Activated CD4-positive, CD25-positive, alpha-beta regulatory T cell treated with anti-CD3 and anti-CD28 coated beads, Interleukin-2, amount 50 U/mL, for 24 hours (primary cell): Measurements from ENCODE around the gene DGCR8.

Experiments
- ATAC-seq, 2 donors: fragments of 150-1000 bp; cut with Tn5 transposase; one replicate each; pipeline ENCODE4 v1.10.0; 2021; ENCODE audit warnings: mild to moderate bottlenecking in 1 of 2, moderate library complexity in 1 of 2

Gene DGCR8

DNA sequence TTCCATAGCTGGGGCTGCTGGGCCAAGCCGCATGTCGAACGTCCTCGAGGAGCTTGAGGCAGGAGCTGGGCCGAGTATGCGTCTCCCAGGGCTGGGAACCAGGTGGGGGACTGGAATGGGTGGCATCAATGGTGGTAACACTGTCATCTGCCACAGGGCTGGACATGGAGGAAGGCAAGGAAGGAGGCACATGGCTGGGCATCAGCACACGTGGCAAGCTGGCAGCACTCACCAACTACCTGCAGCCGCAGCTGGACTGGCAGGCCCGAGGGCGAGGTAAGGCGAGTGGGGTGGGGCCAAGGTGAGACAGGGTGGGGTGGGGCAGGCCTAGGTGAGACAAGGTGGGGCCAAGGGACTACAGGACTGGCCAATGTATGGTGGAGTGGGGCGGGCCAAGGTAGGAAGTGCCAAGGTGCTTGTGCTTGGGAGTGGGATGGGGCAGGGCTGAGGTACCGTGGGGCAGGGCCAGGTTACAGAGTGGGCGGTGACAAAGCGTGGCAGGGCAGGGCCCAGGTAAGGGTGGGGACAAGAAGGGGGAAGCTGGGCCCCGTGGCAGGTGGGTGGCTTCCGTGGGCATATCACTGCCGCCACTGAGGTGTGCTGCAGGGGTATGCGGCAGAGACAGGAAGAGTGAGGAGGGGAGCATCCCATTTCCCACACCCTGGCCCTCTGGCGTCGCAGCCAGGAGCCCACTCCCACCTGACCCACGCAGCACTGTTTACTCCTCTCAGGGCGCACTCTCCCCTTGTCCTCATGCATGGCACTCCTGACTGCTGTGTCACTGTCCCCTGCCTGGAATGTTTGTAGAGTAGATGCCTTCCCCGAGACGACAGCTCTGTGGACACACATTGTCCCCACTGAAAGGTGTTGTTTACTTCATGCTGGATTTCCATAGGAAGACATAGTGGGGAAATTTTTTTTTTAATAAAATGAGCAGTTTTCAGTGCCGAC is 27.5 kb upstream of the DGCR8 start:
- ATAC-seq, result no peak

- no peak for ATAC-seq
Observed at GRCh38 chr22:20053407-20054033, 26.5 kb upstream of the DGCR8 start.

DNA sequence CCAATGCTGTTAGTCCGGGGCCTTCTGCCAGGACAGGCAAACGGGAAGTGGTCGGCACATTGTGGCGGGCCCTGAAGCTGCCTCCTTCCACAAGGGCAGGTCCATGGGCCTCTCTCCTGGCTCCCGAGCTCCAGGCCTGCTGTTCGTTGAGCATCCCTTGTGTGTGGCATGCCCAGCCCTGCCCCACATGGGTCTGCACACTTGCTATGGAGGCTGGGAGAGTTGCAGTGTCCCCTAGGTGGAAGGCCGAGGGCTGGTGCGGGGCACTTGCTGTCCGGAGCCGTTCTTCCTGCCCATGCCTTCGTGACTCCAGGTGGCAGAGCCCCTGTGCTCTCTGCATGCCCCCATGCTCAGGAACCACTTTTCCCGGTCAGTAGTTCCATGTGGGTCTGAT is 26.0 kb upstream of the DGCR8 start:
- ATAC-seq, result no peak

DNA sequence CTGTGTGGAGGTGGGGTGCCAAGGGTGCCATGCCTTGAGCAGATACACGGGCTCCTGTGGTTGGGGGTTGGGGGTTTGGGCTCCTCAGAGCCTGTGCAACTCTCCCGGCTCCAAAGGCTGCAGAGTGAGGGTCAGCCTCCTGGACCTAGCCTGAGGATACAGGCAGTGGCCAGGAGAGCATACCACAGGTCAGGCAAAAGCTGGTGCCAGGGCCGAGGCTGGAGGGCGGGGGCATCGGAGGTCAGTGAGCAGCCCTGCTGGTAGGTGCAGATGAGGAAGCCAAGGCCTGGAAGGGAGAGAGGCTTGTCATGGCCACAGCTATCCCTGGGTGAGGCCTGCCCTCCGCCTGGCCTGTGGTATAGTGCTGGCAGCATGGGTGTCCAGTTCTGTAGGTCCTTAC is 25.6 kb upstream of the DGCR8 start:
- no peak for ATAC-seq

GRCh38 chr22:20055144-20055543 is 24.9 kb upstream of the DGCR8 start:
- ATAC-seq, result no peak

DNA sequence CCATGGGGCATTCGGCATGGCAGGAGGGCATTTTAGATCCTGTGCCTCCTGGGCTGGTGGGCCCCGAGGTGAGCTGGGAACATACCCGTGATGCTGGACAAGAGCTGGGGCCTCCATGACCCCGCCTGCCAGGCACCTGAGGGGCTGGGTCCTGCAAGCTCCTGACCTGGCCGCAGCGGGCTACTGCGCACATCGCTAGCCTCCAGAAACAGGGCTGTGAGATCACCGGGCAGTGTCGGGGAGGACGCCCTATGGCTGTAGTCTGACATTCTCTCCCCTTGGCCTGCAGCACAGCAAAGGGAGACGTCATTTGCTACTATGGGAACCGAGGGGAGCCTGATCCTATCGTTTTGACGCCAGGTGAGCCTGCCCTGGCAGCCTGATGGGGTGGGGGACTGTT is 24.4 kb upstream of the DGCR8 start:
- ATAC-seq, result no peak

DNA sequence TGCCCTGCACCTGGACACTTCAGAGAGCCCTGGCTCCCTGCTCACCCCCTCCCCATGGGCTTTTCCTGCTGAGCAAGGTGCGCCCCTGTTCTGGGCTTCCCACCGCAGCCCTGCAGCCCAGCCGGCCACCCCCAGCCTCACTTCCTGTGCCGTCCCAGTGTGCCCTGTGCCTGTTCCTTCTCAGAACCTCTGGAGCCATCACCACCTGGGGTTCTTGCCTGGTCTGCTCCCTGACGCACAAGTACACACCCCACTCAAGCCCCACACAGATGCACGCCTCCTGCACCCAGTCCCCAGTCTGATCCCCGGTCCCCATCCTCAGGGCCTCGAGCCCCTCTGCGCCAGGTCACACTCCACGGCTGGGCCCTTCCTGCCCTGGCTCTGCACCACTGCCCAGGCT is 23.9 kb upstream of the DGCR8 start:
- ATAC-seq, result no peak

DNA sequence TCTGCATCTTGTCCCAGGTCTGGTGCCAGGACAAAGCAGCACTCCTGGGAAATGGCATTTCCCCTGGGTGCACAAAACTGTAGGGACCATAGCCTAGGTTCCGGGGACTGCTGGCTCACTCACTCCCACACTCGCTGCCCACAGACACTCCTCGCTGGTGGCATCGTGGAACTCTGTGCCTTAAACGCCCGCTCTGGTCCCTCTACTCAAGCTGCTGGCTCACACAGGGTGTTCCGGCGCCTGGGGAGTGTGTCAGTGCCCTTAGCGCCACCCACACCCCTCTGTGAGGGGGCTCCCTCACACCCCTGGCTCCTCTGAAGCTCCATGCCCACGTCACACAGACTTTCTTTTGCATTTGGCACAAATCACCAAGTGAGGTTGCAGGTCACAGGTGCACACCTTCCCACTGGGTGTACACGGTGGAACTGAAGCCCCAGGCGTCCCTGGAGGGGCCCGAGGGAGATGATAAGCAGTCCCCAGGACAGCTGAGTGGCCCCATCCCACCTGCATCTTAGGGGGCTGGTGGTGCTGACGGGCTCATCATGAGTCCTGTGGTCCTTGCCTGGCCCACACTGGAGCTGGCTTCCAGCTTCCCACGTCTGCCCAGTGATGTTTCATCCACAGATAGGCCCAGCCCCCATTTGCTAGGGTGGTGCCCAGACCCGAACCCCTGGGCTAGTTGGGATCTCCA is 23.2 kb upstream of the DGCR8 start:
- no peak for ATAC-seq

DNA sequence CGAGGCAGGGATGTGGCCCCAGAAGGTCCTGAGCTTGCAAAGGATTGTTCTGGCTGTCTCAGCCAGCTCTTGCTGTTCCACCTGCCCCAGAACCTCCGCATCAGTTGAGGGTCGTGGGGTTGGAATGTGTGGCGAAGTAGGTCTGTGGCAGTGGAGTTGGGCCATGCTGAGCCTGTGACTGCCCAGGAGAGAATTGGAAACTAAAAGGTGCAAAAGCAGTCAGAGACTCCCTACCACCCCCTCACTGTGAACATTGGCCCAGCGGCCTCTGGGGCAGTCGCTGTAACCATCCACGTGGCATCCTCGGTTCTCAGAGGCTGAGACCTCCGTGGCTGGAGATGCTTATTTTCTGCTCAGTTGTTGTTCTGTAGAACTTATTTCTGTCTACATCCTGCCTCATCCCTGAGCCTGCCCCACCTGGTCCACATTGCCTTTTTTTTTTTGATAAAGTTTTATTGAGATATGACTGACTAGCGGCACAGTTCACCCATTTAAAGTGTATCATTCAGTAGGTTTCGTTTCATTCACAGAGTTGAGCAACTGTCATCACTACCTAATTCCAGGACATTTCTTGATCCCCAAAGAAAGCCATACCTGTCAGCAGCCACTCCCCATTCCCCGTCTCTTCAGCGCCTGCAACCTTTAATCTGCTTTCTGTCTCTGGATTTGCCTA is 22.3 kb upstream of the DGCR8 start:
- ATAC-seq, result no peak

DNA sequence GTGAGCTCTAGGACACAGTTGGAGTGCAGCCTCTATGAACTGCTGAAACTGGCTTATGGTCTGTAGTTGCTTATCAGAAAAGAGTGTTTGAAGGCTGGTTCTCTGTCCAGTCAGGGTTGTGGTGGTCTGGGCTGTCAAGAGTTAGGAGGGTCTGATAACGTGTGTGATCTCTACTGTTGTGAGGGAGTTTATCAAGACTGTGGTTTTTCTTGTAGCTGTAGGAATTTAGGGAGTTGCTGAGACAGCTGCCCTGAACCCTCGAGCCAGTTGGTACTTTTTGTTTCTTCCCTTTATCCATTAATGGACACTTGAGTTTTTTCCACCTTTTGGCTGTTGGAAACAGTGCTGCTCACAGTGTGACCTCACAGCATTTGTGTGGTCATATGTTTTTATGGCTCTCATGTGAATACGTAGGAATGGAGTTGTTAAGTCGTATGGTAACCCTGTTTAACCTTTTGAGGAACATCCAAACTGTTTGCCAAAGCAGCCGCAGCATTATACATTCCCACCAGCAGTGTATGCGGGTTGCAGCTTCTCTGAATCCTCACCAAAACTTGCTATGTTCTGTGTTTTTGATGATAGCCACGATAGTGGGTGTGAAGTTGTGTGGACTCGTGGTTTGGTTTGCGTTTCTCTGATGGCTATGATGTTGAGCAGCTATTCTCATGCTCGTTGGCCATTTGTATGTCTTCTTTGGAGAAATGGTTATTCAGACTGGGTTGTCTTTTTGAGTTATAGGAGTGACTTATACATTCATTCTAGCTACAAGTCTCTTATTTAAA is 20.9 kb upstream of the DGCR8 start:
- ATAC-seq, result no peak

- no peak for ATAC-seq
Observed at GRCh38 chr22:20060700-20061480, 19.2 kb upstream of the DGCR8 start.

DNA sequence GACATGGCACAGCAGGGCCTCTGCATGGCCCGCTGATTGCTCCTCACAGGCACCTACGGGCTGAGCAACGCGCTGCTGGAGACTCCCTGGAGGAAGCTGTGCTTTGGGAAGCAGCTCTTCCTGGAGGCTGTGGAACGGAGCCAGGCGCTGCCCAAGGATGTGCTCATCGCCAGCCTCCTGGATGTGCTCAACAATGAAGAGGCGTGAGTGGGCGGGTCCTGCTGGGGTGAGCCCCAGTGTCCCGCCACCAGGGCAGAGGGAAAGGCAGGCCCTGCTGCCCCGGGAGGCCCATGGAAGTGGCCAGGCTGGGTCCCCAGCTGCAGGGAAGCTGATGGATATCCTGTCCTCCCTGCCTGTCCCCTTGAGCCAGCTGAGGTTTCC is 18.6 kb upstream of the DGCR8 start:
- ATAC-seq, result no peak

- ATAC-seq, result no peak
Observed at GRCh38 chr22:20062043-20062765, 17.8 kb upstream of the DGCR8 start.

- no peak for ATAC-seq
Observed at GRCh38 chr22:20062766-20063083, 17.3 kb upstream of the DGCR8 start.

DNA sequence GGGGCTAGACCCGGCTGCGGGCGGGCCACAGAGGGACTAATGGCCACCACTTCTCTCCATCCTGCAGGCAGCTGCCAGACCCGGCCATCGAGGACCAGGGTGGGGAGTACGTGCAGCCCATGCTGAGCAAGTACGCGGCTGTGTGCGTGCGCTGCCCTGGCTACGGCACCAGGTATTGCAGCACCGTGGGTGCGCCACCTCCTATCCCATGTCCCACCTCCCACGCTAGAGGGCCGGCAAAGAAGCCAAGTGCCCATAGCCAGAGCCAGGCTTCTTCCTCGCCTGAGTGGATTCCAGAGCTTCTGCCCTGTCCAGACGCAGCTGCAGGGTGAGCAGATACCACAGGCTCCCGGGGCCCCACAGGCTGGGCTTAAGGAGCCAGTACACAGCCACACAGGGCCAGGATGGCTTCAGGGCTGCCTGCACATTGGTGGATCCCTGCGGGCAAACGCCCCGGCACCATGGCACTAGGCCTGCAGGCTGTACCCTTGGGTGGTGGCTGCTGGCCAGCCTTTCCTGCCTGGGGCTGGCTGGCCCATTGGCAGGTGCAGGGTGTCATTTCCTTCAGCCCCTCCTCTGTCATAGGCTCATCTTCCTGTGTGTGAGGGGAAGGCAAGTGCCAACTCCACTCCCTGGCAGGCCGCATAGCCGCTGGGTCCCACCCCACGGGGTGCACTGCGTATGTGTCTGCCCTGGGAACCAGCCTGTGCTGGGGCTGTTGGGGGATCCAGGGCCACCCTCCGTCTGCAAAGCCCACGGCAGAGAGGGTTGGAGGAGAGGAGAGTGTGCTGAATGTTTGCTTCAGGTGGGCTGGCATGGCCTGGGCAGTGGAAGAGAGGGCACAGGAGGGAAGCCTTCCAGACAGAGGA is 16.5 kb upstream of the DGCR8 start:
- no peak for ATAC-seq

DNA sequence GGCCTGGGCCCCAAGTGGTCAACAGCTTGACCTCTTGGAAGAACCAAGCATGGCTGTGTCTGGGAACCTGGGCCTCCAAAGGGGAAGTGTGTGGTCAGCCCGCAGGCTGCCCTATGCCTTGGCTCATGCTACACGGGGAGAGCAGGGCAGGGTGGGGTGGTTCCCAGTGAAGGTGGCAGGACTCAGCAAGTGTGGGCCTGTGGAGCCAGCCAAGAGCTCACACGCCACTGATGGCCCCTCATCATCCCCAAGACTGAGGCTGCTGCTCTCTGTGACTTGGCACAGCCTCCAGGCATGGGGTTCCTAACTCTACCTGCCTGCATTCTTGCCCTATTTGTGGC is 15.9 kb upstream of the DGCR8 start:
- no peak for ATAC-seq

DNA sequence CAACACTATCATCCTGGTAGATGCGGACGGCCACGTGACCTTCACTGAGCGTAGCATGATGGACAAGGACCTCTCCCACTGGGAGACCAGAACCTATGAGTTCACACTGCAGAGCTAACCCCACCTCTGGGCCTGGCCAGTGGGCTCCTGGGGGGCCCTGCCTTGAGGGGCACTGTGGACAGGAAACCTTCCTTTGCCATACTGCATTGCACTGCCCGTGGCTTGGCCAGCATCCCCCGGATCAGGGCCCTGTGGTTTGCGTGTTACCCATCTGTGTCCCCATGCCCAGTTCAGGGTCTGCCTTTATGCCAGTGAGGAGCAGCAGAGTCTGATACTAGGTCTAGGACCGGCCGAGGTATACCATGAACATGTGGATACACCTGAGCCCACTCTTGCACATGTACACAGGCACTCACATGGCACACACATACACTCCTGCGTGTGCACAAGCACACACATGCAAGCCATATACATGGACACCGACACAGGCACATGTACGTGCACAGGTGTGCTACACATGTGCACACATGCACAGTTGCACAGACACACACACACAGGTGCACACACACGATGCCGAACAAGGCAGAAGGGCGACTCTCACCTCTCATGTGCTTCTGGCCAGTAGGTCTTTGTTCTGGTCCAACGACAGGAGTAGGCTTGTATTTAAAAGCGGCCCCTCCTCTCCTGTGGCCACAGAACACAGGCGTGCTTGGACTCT is 15.3 kb upstream of the DGCR8 start:
- ATAC-seq, result no peak

DNA sequence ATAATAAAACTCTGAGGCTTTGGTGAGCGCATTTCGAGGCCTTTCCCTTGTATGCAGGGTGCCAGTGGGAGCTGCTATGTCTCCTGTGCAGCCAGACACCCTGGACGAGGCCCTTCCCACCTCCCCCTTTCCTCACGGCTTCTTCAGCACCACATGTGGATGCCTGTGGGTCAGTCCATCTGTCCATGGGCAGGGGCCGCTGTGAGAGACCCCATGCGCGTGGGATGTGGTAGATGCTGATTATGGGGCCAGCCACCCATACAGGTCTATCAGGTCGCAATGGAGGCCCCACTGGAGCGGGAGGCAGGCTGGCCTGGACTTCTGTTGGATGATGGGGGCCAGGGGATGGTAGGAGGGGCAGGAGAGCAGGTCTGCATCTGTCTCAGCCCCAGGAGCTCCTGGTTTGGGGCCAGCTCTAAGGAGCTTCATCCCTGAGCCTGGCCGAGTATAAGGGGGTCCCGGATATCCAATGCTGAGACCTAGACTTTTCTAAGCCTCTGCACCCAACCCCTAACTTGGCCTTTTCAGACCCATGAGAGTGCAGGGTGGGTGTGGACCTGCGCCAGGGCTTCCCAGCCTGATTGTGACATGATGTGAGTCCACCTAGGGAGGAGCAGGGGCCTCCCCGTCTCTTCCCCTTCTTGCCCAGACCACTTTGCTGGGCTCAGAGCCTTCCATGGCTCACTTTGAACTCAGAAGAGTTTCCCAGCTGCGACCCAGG is 14.0 kb upstream of the DGCR8 start:
- ATAC-seq, result no peak
